ENCODE results near the gene FBRSL1. TPM values are rescaled to one million over a fixed set of nuclear protein-coding genes. Genes with fewer than 3 reads are reported as not detected.

Gene FBRSL1
- total RNA-seq, 2 experiments from 2014 or later = 35.7 to 55.1 TPM

DNA sequence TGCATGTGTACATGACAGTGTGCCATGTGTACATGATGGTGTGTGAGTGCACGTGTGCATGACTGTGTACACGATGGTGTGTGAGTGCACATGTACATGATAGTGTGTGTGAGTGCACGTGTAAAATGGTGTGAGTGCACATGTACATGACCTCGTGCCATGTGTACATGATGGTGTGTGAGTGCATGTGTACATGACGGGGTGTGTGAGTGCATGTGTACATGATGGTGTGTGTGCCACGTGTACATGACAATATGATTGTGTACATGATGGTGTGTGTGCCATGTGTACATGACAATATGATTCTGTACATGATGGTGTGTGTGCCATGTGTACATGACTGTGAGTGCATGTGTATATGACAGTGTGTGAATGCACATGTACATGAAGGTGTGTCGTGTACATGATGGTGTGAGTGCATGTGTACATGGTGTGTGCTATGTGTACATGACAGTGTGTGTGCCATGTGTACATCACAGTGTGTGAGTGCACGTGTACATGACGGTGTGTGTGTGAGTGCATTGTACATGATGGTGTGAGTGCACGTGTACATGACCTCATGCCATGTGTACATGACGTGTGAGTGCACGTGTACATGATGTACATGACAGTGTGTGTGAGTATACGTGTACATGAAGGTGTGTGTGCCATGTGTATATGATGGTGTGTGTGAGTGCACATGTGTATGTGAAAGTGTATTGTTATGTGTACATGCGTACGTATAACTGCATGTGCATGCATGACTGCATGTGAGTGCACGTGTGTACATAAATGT, 46.3 kb downstream of the FBRSL1 start:
- CTCF ChIA-PET = no interaction called here
- H3K4me1 Mint-ChIP-seq = no peaks in the 10 kb centered on the region
- no peak for ATAC-seq
- H3K27ac Mint-ChIP-seq = no peak overlapping the region
- H3K27me3 Mint-ChIP-seq = no peaks in the 10 kb centered on the region
- DNase-seq = no peak
- POLR2A ChIA-PET = no interaction called here
- H3K9me3 Mint-ChIP-seq (ENCODE audit: low read depth) = peaks cover 4% of the 10 kb centered on the region
- intact Hi-C loops (cut with DNase I, micrococcal nuclease) = no loop called here
- no peaks in the 10 kb centered on the region for H3K36me3 Mint-ChIP-seq (ENCODE audit: low read depth)
- no peak overlapping the region for H3K4me3 Mint-ChIP-seq

DNA sequence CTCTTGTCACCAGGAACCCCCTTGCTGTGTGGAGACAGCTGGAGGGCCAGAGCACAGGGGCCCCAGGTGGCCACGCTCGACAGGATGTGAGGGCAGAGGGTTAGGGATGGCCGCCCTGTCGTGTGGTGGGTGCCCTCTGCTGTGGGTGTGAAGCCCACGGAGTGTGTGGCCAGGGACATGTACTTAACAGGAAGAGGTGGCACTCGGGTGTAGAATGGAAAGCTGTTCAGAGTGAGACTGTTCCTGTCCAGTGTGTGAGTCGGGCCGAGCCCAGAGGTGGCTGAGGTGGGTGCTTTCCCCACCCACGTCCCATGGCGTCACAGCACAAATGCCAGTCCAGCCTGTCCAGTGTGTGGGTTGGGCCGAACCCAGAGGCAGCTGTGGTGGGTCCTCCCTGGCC, 47.1 kb downstream of the FBRSL1 start:
- DNase-seq (no peak), ATAC-seq (no peak)
- no peaks in the 10 kb centered on the region for H3K4me1 Mint-ChIP-seq
- CTCF ChIA-PET = interaction anchor here (0.6 to 1.5 kb wide), 2 partner anchors 24 to 110 kb away, joined by 3 to 5 read pairs; no protein-coding TSS in a partner anchor
- H3K36me3 Mint-ChIP-seq (ENCODE audit: low read depth) = no peaks in the 10 kb centered on the region
- no peak overlapping the region for H3K27ac Mint-ChIP-seq
- H3K27me3 Mint-ChIP-seq = no peaks in the 10 kb centered on the region
- no peak overlapping the region for H3K4me3 Mint-ChIP-seq
- peaks cover 4% of the 10 kb centered on the region for H3K9me3 Mint-ChIP-seq (ENCODE audit: low read depth)
- intact Hi-C loops (cut with DNase I, micrococcal nuclease) = no loop called here
- POLR2A ChIA-PET = no interaction called here

DNA sequence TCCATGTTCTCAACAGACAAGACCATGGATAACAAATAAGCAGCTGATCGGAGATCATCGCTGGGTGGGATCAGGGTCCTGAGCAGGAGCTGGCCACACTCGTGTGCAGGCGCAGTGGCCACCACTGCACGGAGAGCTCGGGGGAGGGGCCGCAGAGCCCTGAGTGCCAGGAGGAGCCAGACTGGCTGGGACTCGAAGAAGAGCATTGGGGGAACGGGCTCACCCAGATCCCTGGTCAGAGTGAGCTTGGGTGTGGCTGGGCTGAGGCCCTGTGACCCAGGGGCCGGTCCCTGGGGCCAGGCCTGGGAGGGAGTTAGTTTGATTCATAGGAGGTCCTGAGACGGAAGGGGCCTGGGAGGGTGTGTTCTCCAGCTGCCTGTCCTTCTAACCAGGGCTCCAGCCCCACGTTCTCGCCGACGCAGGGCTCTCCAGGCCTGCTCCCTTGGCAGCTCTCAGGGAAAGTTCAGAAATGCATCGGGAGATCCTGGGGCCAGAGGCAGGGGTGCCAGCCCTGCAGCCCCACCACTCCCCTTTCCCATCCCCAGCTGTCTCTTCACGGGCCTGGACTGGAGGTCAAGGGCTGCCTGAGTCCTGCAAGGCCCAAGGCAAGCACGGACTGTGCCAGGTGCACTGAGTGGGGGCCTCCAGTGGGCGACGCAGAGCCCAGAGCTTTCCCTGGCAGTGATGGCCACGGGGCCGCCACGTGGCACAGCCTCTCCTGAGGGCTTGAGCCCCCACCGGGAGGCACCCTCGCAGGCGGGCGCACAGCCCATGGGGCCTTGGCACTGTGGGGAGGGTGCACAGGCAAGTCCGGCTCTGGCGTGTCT, 48.1 kb downstream of the FBRSL1 start:
- H3K9me3 Mint-ChIP-seq (ENCODE audit: low read depth) = peaks cover 4% of the 10 kb centered on the region
- no peak for ATAC-seq
- POLR2A ChIA-PET = no interaction called here

DNA sequence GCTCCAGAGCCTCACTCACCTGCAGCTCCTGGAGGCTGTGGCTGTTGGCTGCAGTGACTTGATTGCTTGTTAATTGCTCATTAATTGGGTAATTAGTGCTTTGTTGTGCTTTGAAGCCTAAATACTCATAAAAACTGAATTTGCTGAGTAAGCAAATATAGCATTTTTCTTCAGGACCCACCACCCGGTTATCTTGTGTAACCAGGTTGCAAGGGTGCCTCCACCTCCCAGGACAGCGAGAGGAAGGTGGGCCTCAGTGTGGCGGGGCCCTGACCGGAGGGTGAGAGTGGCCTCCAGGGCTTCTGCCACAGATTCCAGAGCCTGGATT, 48.7 kb downstream of the FBRSL1 start:
- H3K27ac Mint-ChIP-seq = no peak overlapping the region
- peaks cover 4% of the 10 kb centered on the region for H3K9me3 Mint-ChIP-seq (ENCODE audit: low read depth)
- H3K4me3 Mint-ChIP-seq = no peak overlapping the region
- no peak for DNase-seq
- H3K4me1 Mint-ChIP-seq = no peaks in the 10 kb centered on the region
- ChIA-PET POLR2A (no interaction called here), CTCF (interaction anchor here (1.5 kb wide), 1 partner anchor 23 kb away, joined by 5 read pairs; no protein-coding TSS in a partner anchor)
- H3K36me3 Mint-ChIP-seq (ENCODE audit: low read depth) = no peaks in the 10 kb centered on the region
- intact Hi-C loops (cut with DNase I, micrococcal nuclease) = no loop called here
- H3K27me3 Mint-ChIP-seq = no peaks in the 10 kb centered on the region
- no peak for ATAC-seq

More for the DNA sequence above, 48.1 kb downstream of the FBRSL1 start:
- CTCF ChIA-PET = interaction anchor here (0.6 to 1.5 kb wide), 3 partner anchors 23 to 130 kb away, joined by 3 to 5 read pairs (median 3); no protein-coding TSS in a partner anchor
- Mint-ChIP-seq H3K36me3 (ENCODE audit: low read depth) (no peaks in the 10 kb centered on the region), H3K27me3 (no peaks in the 10 kb centered on the region), H3K4me1 (no peaks in the 10 kb centered on the region), H3K4me3 (no peak overlapping the region), H3K27ac (no peak overlapping the region)
- no peak for DNase-seq
- intact Hi-C loops (cut with DNase I, micrococcal nuclease) = no loop called here

DNA sequence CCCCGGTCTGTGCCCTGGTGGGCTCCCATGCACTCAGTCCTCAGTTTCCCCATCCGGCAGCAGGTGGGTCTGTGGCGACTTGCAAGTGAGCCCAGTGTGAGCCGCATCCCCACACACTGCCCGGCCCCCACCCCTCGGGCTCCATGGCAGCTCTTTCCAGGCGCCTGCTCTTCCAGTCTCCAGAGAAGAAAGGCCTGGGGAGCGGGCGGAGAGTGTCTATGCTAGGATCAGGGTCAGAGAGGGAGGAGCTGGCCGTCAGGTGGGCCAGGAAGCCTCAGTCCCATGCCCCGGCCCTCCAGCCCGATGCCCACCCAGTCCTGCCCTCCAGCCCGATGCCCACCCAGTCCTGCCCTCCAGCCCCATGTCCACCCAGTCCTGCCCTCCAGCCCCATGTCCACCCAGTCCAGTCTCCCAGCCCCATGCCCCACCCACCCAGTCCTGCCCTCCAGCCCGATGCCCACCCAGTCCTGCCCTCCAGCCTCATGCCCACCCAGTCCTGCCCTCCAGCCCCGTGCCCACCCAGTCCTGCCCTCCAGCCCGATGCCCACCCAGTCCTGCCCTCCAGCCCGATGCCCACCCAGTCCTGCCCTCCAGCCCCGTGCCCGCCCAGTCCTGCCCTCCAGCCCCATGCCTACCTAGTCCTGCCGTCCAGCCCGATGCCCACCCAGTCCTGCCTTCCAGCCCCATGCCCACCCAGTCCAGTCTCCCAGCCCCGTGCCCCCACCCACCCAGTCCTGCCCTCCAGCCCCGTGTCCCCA, 49.2 kb downstream of the FBRSL1 start:
- Mint-ChIP-seq H3K4me3 (no peak overlapping the region), H3K9me3 (ENCODE audit: low read depth) (peaks cover 4% of the 10 kb centered on the region), H3K36me3 (ENCODE audit: low read depth) (no peaks in the 10 kb centered on the region), H3K27me3 (no peaks in the 10 kb centered on the region), H3K27ac (no peak overlapping the region), H3K4me1 (no peaks in the 10 kb centered on the region)
- intact Hi-C loops (cut with DNase I, micrococcal nuclease) = no loop called here
- ChIA-PET POLR2A (no interaction called here), CTCF (no interaction called here)
- DNase-seq (no peak), ATAC-seq (no peak)

DNA sequence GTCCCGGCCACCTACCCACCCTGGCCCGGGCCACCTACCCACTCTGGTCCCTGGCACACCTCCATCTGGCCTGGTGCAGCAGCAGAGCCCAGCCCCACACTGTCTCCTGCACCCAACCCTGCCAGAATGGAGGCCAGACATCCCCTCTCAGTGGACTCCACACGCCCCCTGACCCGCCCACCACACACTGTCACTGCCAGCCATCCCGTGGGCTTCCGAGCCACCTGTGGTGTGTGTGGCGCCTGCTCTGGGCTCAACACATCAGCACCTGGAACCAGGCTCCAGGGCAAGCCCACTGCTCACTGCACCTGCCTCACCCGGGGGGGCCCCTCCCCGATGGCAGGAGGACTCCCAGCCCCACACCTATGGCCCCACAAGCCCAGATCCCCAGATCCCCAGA, 50.5 kb downstream of the FBRSL1 start:
- intact Hi-C loops (cut with DNase I, micrococcal nuclease) = no loop called here
- ChIA-PET POLR2A (no interaction called here), CTCF (no interaction called here)
- ATAC-seq (no peak), DNase-seq (no peak)
- Mint-ChIP-seq H3K27ac (no peak overlapping the region), H3K36me3 (ENCODE audit: low read depth) (no peaks in the 10 kb centered on the region), H3K27me3 (no peaks in the 10 kb centered on the region), H3K4me3 (no peak overlapping the region), H3K4me1 (no peaks in the 10 kb centered on the region), H3K9me3 (ENCODE audit: low read depth) (peaks cover under 1% of the 10 kb centered on the region)

DNA sequence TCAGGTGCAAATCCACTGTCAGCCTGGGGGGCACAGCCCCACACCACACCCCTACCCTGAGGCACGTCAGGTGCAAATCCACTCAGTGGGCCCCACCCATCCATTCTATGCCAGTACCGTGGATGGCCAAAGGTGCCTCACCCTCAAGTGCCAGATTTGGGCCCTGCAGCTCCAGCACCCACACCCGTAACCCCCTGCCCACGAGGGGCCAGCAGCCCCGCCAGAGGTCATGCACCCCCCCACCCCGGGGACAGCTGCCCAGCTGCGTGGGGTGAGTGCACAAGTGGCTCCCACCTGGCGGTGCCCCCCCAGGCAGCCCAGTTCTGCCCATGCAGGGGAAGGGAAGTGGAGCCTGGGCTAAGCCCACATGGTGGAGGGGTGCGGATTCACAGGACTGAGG, 51.2 kb downstream of the FBRSL1 start:
- ATAC-seq (no peak), DNase-seq (no peak)
- no peak overlapping the region for H3K27ac Mint-ChIP-seq
- no peaks in the 10 kb centered on the region for H3K4me1 Mint-ChIP-seq
- POLR2A ChIA-PET = no interaction called here
- no peaks in the 10 kb centered on the region for H3K36me3 Mint-ChIP-seq (ENCODE audit: low read depth)
- H3K9me3 Mint-ChIP-seq (ENCODE audit: low read depth) = no peaks in the 10 kb centered on the region
- H3K27me3 Mint-ChIP-seq = no peaks in the 10 kb centered on the region
- H3K4me3 Mint-ChIP-seq = no peak overlapping the region
- intact Hi-C loops (cut with DNase I, micrococcal nuclease) = no loop called here
- CTCF ChIA-PET = no interaction called here

DNA sequence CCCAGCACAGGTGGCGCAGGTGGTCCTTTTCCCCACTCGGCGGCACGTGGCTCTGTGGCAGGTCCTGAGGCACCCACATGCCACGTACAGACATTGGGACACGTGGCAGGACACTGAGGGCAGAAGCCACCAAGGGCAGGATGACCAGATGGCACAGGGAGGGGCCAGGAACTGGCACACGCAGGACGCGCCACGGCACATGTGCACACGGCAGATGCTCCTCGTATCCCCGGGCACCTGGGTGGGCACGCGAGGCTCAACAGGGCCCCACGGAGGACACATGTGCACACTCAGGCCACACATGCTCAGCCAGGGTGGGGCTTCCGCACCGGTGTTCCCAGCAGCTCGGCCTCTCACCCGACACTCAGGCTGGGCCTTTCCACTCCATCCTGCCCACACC, 52.0 kb downstream of the FBRSL1 start:
- Mint-ChIP-seq H3K9me3 (ENCODE audit: low read depth) (no peaks in the 10 kb centered on the region), H3K27ac (no peak overlapping the region), H3K27me3 (no peaks in the 10 kb centered on the region), H3K36me3 (ENCODE audit: low read depth) (no peaks in the 10 kb centered on the region), H3K4me1 (no peaks in the 10 kb centered on the region), H3K4me3 (no peak overlapping the region)
- intact Hi-C loops (cut with DNase I, micrococcal nuclease) = no loop called here
- ATAC-seq (no peak), DNase-seq (no peak)
- POLR2A ChIA-PET = no interaction called here
- CTCF ChIA-PET = interaction anchor here (0.6 to 0.7 kb wide), 2 partner anchors 19 to 155 kb away, joined by 3 read pairs; no protein-coding TSS in a partner anchor

DNA sequence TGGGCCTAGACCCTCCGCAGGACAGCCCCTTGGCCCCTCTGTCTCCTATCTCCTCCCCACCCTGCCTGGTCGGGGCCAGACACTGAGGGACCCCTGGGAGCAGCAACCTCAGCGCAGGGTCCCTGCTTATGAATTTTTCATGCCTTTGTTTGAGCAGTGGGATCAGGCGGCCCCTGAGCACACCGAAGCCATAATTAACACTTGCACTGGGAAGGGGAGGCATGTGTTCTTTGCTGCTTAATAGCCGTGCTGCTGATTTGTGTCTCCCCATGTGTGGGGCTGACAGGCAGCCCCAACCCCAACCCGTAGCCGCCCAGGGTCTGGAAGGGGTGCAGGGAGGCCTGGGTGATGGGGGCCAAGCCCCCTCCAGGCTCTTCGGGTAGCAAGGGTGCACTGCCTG, 52.7 kb downstream of the FBRSL1 start:
- CTCF ChIA-PET = interaction anchor here (0.6 to 0.7 kb wide), 2 partner anchors 20 to 154 kb away, joined by 3 read pairs; no protein-coding TSS in a partner anchor
- Mint-ChIP-seq H3K9me3 (ENCODE audit: low read depth) (no peaks in the 10 kb centered on the region), H3K27me3 (no peaks in the 10 kb centered on the region), H3K4me1 (no peaks in the 10 kb centered on the region), H3K27ac (no peak overlapping the region), H3K36me3 (ENCODE audit: low read depth) (no peaks in the 10 kb centered on the region), H3K4me3 (no peak overlapping the region)
- DNase-seq = no peak
- intact Hi-C loops (cut with DNase I, micrococcal nuclease) = no loop called here
- no peak for ATAC-seq
- POLR2A ChIA-PET = no interaction called here

DNA sequence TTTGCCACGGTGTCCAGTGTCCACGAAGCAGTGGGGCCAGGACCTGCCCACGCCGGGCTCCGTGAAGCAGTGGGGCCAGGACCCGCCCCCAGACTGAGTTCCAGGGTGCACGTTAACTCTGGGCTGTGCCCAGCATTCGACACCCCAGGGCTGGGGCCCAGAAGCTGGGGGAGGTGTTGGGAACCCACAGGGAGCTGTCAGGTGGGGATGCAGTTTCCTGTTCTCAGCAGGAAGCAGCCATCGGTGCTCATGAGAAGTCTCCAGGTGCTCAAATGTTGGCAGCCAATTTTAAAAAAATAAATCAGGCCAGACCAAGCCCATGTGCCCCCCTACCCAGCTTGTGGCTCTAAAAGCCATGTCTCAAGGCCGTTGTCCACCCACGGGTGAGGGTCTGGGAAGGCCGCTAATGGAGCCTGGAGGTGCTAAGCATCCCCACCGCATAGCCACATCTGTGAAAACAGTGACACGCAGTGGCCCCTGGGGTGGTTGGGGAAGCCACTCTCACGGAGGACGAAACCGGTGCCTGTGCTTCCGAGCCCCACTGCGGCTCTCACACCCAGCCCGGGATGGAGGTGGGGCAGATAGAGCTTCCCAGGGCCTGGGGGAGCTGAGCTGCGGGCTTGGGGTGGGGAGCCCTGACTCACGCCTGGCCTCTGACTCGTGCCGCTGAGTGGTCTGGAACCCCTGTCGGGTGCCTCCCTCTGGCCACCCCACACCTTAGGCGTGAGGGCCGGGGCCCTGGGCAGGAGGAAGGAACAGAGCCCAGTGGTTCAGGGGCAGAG, 53.5 kb downstream of the FBRSL1 start:
- Mint-ChIP-seq H3K27ac (no peak overlapping the region), H3K4me1 (no peaks in the 10 kb centered on the region), H3K4me3 (no peak overlapping the region), H3K27me3 (no peaks in the 10 kb centered on the region), H3K36me3 (ENCODE audit: low read depth) (no peaks in the 10 kb centered on the region), H3K9me3 (ENCODE audit: low read depth) (no peaks in the 10 kb centered on the region)
- ATAC-seq = no peak
- ChIA-PET POLR2A (no interaction called here), CTCF (no interaction called here)
- intact Hi-C loops (cut with DNase I, micrococcal nuclease) = no loop called here
- no peak for DNase-seq

DNA sequence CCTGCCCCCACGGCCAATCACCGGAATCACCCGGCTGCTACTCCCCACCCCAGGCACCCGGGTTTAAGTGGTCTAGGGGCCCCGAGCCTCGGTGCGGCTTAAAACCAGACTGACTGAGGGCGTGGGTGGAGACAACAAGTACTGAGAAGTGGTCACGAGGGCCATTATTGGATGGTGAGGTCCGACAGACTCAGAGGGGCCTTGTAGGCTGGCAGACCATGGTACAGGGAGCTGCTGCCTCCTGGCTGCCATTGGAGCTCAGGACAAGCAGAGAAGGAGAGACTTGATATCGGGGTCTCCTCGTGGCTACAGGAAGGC, 54.1 kb downstream of the FBRSL1 start:
- DNase-seq = no peak
- no peak overlapping the region for H3K27ac Mint-ChIP-seq
- no peaks in the 10 kb centered on the region for H3K4me1 Mint-ChIP-seq
- intact Hi-C loops (cut with DNase I, micrococcal nuclease) = no loop called here
- no peaks in the 10 kb centered on the region for H3K9me3 Mint-ChIP-seq (ENCODE audit: low read depth)
- ChIA-PET POLR2A (no interaction called here), CTCF (no interaction called here)
- no peak overlapping the region for H3K4me3 Mint-ChIP-seq
- ATAC-seq = no peak
- H3K27me3 Mint-ChIP-seq = no peaks in the 10 kb centered on the region
- H3K36me3 Mint-ChIP-seq (ENCODE audit: low read depth) = no peaks in the 10 kb centered on the region
